Sciatic nerve (tissue), 2 donors: ENCODE results near the gene CNTN4. TPM values are rescaled to one million over a fixed set of nuclear protein-coding genes. Genes with fewer than 3 reads are reported as not detected.
A peak's percentile ranks its signal among the peaks of the same experiment; 100 is the strongest.

Experiments
- ATAC-seq: fragments of 200-7000 bp; cut with Tn5 transposase; one replicate; pipeline ENCODE4 v1.9.1; 2020; ENCODE audit warnings: mild to moderate bottlenecking, moderate library complexity
- DNase-seq: peaks from one replicate; pipeline ENCODE4 v3.0.0-alpha.2; 2020; ENCODE audit warnings: low spot score
- intact Hi-C: fragments of 100-400 bp; cut with DNase I; formaldehyde crosslinking; loops from one replicate; pipeline ENCODE4 v1.14.2; 2022
- total RNA-seq: library from RNA; stranded (reverse); fragmentation: NEBNext Ultra II Directional; extraction: Animal tissue kit (Norgen Biotek cat#: 25700); gene quantifications from one replicate; pipeline ENCODE4 v1.2.1, GENCODE V29; 2021
- donor health status: DM: no; HTN: no; CAD: no.
- donor health status: DM: no; HTN: no; CAD: no.

Gene CNTN4
- total RNA-seq, 1 donor from 2014 or later = 80.0 TPM

DNA sequence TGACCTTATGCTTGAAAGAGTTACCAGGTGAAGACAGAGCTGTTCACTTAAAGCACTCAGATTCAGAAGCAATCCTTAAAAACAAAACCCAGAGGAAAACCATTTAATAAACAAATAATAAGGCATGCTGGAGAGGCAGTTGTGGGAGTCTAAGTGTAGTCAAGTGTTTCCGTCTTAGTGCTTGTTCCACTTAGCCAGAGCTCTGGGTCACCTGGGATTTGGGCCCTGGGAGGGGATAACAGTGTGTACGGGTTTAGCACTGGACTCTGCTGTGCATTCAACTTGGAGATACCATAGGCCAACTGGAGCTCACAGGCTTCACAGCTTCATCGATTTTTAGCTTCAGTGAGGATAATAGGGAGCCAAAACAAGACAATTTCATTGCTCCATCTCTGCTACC, 444.6 kb downstream of the CNTN4 start:
- intact Hi-C loops = no loop called here
- DNase-seq (no peak), ATAC-seq (no peak)

DNA sequence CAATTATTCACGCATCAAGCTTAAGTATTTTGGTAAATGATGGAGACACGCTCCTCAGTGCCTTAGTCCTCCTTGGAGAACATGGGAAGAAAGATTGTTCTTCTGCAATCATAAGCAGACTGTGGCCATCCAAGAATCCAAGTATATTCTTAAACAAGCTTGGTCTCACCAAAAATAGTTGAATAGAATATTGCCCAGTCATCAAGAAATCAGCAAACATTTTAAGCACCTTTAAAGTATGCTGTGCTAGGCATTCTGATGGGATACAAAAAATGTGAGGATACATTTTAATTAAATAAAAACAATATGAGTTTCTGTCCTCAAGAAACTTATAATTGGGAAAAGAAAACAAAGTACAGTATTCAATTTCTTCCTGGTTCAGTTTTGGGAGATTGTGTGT, 445.5 kb downstream of the CNTN4 start:
- ATAC-seq = no peak
- no peak for DNase-seq
- intact Hi-C loops = no loop called here

DNA sequence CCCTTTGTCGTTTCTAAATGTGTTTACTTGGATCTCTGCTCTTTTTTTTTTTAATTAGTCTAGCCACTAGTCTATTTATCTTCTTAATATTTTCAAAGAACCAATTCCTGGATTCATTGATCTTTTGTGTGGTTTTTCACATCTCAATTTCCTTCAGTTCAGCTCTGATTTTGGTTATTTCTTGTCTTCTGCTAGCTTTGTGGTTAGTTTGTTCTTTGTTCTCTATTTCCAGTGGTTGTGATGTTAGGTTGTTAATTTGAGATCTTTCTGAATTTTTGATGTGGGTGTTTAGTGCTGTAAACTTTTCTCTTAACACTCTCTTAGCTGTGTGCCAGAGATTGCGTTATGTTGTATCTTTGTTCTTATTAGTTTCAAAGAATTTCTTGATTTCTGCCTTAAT, 446.1 kb downstream of the CNTN4 start:
- ATAC-seq (no peak), DNase-seq (no peak)
- intact Hi-C loops = no loop called here

DNA sequence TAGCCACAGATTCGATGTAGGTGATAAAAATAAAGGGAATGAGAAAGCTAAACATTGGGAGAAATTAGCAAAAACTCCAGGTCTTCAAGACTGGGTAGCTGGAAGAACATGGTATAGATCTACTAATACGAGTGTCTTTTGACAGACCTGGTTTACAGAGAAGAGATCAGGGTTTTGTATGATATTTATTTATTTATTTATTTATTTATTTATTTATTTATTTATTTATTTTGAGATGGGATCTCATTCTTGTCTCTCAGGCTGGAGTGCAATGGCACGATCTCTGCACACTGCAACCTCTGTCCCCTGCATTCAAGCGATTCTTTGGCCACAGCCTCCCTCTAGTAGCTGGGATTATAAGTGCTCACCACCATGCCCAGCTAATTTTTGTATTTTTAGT, 448.4 kb downstream of the CNTN4 start:
- intact Hi-C loops = no loop called here
- DNase-seq (no peak), ATAC-seq (no peak)

DNA sequence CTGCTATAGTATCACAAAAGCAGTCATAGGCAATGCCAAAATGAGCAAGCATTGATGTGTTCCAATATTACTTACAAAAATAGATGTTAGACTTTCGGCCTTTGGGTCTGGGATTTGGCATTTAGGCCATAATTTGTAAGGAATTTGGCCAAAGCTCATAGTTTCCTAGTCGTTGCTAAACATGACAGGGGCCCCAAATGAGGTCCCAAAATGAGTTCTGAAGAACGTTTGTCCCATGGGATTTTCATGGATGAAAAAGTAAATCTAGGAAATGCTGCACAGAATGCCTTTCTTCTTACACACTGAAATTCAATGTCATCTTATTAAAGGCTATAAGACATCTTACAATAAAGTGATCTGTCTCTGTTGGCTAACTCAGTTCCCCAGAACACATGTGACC, 456.0 kb downstream of the CNTN4 start:
- intact Hi-C loops = no loop called here
- DNase-seq = no peak
- ATAC-seq = no peak

DNA sequence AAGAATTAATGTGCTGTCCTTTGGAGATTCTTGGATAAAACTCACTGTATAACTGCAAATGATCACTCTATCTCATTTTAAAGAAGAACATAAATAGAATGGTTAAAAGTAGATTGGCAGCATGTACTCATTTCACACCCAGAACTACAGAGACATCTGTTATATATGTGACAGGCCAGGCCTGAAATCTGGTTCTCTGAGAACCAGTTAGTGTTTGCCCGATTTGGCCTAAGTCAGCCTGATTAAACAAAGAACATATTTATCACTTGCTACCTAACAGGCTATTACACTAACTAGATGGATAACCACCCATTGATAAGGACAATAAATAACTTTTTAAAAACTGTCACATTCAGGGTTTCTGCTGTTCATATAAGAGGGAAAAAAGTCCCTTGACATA, 460.1 kb downstream of the CNTN4 start:
- ATAC-seq = no peak
- no peak for DNase-seq
- intact Hi-C loops = no loop called here

DNA sequence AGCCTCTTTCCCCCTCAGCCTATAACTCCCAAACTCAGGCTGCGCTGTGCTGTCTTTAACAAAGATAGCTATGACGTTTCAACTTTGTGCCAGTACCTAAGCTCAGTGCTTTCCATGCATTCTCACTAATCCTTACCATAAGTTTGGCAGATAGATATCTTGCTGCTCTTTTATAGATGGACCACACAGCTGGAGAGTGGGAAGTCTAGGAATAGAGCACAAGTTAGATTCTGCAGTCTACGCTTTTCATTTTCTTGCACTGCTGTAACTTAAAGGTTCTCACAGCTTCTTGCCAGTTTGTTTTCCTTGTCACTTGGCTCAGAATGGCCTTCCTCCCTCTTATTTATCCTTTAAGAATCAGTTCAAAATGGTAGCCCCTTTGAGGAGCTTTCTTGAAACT, 468.8 kb downstream of the CNTN4 start:
- ATAC-seq (peak; percentile 25), DNase-seq (no peak)
- intact Hi-C loops = no loop called here

DNA sequence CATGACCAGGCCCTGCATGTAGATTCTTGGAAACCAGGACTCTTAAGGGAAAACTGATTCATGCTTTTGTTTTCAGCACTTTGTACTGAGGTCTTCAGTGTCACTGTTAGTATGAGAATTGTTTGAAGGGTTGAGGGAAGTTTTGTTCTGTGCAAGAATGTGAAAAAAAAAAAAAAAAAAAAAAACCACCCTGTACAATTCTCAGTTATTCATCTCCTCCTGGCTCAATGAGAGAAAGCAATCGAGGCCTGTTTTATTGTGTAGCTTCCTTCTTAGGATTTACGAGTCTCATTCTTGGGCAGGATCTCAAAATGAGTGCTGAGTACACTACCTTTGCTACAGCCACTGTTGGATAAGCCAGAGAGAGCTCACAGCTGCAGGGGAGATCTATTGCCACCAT, 469.5 kb downstream of the CNTN4 start:
- ATAC-seq = peak; percentile 87
- no peak for DNase-seq
- intact Hi-C loops = no loop called here

DNA sequence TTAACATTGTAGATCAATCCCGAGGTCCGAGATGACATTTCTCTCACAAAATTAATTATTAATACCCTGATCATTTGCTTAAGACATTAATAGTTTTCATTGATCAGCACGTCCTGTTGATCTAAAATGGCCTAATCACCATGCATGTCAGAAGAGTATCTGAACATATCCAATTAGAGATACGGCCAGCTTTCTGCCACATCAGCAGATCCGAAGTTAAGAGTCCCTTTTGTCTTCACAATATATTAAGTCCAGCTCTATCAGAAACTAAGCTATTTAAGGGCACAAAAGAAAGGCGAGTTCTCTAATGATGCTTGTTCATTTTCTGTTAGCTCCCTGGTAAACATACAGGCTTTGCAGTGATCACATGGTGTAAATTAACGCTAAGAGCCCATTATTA, 470.3 kb downstream of the CNTN4 start:
- no peak for ATAC-seq

DNA sequence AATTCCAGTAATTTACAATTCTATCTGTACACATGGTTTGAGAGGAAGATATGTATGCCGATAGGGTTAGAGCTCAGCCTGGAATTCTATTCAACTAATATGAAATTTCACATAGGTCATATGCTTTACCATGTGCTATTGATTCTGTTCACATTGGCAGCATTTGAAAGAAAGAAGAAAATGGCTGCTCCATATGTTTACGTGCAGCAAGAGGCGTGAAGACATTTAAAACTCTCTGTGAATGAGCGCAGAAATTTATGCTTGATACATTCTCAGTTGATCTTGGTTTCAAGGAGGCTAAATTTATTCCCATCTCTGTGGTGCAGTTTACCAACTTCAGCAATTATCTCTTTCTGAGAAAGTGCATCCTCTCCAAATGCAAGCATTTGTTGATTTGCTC, 478.9 kb downstream of the CNTN4 start:
- DNase-seq = no peak
- ATAC-seq = no peak
- intact Hi-C loops = no loop called here

More for the DNA sequence above, 470.3 kb downstream of the CNTN4 start:
- intact Hi-C loops = no loop called here
- no peak for DNase-seq

DNA sequence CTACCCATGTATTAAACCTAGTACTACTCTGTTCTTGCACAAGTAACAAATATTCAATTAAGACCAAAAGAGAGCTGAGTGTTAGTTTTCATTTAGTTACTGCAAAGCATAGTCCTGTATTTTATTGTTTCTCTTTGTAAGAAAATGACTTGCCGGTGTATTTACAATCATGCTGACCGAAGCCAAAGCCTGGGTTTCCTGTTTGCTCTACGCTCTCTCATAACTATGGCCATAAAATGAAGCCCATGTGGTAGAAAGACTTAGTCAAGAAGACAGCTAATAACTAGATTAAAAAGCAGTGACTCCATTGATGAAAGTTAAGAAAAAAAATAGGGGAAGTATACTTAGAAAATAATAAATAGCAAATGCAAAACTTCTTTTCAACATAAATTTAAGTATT, 479.9 kb downstream of the CNTN4 start:
- no peak for DNase-seq
- intact Hi-C loops = no loop called here
- ATAC-seq = no peak

DNA sequence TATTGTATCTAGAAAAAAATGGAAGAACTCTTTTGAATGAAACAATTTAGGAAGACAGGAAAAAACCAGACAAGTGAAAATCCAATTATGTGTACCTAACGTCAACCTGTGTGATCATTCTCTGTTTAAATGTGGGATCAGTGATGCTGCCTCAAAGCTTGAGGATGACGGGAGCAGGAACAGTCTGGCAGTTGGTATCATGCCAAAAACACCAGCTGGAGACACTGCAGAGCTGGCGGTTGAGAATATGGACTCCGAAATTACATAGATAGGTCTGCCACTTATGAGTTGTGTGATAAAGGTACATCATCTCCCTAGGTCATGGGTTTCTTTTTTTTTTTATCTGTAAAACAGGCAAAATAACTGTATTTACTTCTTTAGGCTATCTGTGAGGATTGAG, 480.5 kb downstream of the CNTN4 start:
- ATAC-seq = no peak

DNA sequence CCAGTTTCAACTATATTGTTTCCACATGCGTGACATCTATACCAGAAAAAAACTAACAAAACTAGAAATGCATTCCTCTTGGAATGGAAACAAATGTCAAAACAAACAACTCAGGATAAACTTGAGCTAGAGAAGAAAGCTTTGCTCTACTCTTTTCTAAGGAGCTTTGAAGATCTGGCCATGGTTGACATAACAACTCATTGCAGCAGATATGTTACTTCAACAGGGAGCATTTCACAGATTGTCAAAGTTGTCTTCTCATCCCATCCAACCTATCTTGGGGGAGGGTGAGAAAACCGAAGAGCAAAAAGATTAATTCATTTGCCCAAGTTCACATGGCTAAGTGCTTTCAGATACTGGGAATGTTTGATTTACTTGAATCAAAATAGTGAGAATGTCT, 484.4 kb downstream of the CNTN4 start:
- DNase-seq = no peak
- intact Hi-C loops = no loop called here

More for the DNA sequence above, 480.5 kb downstream of the CNTN4 start:
- DNase-seq = no peak
- intact Hi-C loops = no loop called here

DNA sequence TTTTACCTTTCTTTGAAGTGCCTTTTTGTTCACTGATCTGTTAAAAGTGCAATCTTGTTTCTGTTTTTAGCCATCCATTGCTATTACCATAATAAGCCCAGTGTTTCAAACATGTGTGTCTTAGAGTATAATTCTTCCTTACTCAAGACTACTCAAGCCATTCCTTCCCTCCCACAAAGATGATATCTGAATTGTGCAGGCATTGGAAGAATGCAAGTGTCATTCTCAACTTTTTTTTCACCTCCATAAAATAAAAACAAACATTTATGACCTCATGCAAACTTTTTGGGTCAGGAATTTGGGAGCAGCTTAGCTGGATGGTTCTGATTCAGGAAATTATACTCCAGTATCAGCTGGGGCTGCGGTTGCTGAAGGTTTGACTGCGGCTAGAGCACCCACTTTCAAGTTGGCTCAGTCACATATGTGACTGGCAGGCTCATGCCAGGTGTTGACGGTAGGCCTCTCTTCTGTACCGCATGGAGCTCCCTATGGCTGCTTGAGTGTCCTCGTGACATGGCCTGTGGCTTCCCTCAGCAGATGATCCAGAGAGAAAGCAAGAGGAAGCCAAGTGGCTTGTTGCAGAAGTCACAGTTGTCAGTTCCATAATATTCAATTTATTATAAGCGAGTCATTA, 490.8 kb downstream of the CNTN4 start:
- intact Hi-C loops = no loop called here
- DNase-seq (no peak), ATAC-seq (no peak)

More for the DNA sequence above, 484.4 kb downstream of the CNTN4 start:
- ATAC-seq = no peak

DNA sequence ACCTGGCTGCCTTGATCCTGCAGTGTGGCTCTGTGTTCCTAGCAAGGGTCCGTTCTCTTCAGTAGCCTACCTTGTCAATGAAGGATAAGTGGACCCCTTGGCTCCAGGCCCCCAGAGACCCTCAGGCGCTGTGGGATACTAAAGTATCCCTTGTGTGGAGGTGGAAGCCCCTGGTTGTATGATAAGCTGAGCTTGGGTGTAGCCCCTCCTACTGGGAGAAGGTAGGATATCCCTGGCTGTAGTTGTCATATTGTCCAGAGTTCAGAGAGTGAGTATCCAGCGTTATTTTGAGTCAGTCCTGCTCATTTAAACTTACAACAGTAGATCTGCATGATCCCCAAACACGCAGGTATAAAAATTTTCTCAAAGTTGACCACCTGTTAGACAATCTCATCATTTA, 496.8 kb downstream of the CNTN4 start:
- intact Hi-C loops = no loop called here
- ATAC-seq (no peak), DNase-seq (no peak)

DNA sequence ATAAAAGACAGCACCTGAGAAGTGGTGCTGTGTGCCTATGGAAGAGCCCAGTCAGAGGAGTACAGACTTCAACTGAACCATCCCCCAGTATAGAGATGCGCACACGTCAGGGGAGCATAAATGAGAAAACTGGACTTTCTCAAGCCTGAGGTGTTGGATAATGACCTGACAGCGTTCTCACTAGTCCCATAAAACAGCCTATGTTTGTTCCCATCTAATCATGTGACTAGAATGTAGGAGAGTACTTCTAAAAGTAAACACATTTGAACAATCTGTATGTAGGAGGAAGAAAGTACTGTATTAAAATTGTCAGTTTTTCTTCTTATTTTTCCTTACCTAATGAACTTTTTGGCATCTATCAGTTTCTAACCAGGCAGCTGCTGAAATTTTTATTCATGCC, 498.9 kb downstream of the CNTN4 start:
- DNase-seq (no peak), ATAC-seq (no peak)
- intact Hi-C loops = no loop called here

DNA sequence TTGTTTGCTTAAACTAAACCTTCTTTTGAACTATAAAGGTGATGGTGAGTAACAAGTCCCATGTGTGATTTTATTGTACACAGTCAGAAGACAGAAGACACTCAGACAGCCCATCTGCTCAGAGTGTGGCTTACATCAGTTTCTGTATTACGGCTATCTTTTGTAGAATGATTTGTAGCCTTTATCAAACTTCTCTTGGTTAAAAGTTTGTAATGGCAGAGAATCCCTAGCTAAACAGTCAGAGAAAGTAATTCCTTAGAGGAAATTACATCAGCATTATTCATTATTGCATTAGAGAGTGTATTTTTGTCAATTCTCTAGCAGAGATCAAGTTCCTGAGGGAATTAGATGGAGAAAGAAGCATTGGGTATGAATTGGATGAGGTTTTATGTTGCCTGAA, 500.8 kb downstream of the CNTN4 start:
- intact Hi-C loops = no loop called here
- DNase-seq (no peak), ATAC-seq (peak; percentile 57)

DNA sequence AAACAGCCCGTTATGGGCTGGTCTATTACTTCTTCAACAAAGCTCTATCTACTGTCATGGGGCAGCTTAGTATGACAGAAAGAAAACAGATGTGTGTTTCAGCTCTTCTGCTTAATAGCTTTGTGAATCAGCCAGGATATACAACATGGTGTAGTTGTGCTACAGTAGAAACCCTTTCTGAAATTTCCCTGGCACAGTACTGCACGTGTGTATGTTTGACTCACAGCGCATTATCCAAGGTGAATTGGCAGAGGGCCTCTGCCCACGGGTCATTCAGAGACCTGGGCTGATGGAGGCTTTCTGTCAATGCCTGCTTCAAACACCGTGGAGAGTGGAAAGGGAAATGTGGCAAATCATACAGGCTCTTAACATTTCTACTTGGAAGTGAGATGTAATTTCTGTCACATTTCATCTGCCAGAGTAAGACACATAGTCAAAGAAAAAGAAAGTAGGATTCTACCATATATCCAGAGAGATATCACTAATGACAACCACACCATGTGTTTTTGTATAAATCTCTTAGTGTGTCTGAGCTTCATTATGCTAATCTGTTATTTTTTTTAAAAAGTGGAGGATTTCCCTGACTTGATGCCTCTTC, 505.1 kb downstream of the CNTN4 start:
- intact Hi-C loops = no loop called here
- ATAC-seq (no peak), DNase-seq (no peak)

DNA sequence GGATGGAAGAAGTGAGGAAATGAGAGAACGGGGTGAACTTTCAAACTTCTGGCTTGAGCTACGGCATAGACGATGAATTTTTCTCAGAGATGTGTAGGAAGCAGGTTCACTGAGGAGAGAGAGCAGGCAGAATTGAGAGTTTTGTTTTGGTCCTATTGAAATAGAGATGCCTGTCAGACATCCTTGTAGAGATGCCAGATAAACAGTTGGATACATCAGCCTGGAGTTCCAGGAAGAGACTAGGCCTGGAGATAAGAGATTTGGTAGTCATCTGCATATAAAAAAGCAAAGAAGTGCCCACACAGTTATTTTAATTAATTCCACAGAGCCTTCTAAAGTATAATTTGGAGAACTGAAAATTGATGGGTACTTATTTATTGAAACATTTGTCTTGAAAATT, 515.9 kb downstream of the CNTN4 start:
- no peak for ATAC-seq
- intact Hi-C loops = no loop called here
- no peak for DNase-seq

DNA sequence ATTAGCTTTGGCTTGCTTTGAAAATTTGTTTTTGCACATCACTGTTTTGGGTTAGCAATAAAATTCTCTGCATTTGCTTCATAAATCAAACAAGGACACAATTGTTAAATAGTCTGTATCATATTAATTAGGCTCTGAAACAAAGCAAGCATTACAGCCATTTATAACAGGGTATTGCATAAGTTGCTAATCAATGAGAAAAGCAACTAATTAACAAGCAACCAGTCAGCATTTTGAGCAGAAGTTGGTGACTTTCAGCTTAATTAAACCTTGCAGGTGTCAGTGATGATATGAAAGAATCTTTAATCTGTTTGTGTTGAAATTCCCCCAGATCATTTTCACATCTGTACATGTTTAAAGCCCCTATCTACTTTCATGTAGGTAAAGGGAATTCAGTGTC, 516.4 kb downstream of the CNTN4 start:
- intact Hi-C loops = no loop called here
- no peak for ATAC-seq
- no peak for DNase-seq

DNA sequence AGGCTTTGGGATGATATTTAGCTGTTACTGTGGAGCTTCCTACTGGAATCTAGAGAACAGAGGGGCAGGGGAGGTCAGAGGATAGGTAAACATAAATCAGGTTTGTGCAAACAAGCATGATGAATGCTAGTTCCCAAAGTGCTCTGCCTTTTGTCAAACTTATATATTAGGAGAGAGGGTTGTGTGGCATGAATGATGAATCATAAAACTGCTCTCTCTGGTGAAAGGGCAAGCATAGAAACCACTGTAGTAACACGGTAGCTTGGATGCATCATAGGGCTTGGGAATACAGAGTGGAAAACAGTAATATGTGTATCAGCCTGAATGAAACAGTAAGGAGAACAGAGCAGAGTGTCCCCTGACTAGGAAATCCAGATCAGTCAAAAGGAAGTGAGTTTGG, 524.8 kb downstream of the CNTN4 start:
- intact Hi-C loops = no loop called here
- ATAC-seq = peak; percentile 50
- no peak for DNase-seq
